Hematopoietic multipotent progenitor cell treated with erythropoietin and hydrocortisone succinate and interleukin-3 and kit ligand, for 17 days (in vitro differentiated cells): Measurements from ENCODE around the gene PCDHB16.
"Not testable (repeated sequence)": the region's sequence is repeated elsewhere in the genome, so short reads cannot be mapped to it uniquely, and the experiment has no call there.

Experiments used
- DNase-seq: peaks from one replicate; pipeline ENCODE4 v3.0.0-alpha.2; 2015; ENCODE audit warnings: low spot score

The PCDHB16 gene

DNA sequence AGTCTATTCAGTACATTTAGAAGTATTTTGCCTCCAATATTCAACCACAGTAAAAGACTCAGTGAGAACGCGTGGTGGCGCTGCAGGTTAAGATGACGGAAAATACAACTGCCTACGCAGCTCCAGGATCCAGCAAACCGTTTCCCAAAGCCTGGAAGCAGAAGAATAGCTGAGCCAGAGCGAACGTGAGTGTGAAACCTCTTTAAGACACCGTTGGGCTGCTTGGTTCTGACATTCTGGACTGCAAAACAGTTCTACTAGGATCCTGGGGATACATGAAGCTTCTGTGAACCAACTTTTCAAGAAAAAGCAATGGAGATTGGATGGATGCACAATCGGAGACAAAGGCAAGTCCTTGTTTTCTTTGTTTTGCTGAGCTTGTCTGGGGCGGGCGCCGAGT, at the start of gene PCDHB16:
TSS of gene PCDHB16 (plus strand) at position 140 of the 400 bp plus-strand sequence. CDS start at position 313, 173 bp downstream.
- DNase-seq, result no peak

DNA sequence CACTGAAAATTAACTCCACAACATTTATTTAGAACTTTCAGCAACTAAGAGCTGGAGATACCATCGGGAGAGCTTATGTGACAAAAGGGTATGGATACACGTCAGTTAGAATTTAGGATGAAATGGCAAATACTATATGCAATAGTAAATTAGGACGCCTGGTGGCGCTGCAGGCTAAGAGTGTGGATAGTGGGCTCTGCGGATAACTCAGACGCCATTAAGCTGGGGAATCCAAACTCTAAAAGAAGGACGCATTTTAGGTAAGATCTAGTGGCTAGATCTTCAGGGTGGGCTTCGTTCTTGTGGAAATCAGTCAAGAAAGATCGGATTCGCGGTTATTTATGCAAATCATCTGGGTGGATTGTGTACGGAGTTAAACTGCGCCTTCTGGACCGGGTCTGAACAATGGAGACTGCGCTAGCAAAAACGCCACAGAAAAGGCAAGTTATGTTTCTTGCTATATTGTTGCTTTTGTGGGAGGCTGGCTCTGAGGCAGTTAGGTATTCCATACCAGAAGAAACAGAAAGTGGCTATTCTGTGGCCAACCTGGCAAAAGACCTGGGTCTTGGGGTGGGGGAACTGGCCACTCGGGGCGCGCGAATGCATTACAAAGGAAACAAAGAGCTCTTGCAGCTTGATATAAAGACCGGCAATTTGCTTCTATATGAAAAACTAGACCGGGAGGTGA, 47.0 kb upstream of the PCDHB16 start, which contains the start of gene PCDHB5:
TSS of gene PCDHB5 (plus strand) at position 177 of the 688 bp plus-strand sequence. CDS start at position 406, 229 bp downstream.
- no peak for DNase-seq

DNA sequence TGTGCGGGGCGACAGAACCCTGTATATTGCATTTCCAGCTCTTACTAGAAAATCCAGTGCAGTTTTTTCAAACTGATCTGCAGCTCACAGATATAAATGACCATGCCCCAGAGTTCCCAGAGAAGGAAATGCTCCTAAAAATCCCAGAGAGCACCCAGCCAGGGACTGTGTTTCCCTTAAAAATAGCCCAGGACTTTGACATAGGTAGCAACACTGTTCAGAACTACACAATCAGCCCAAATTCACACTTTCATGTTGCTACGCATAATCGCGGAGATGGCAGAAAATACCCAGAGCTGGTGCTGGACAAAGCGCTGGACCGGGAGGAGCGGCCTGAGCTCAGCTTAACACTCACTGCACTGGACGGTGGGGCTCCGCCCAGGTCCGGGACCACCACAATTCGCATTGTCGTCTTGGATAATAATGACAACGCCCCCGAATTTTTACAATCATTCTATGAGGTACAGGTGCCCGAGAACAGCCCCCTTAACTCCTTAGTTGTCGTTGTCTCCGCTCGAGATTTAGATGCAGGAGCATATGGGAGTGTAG, 46.4 kb upstream of the PCDHB16 start:
- no peak for DNase-seq

DNA sequence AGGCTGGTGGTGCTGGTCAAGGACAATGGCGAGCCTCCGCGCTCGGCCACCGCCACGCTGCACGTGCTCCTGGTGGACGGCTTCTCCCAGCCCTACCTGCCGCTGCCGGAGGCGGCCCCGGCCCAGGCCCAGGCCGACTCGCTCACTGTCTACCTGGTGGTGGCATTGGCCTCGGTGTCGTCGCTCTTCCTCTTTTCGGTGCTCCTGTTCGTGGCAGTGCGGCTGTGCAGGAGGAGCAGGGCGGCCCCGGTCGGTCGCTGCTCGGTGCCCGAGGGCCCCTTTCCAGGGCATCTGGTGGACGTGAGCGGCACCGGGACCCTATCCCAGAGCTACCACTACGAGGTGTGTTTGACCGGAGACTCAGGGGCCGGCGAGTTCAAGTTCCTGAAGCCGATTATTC, 44.8 kb upstream of the PCDHB16 start:
- not testable (repeated sequence) for DNase-seq

DNA sequence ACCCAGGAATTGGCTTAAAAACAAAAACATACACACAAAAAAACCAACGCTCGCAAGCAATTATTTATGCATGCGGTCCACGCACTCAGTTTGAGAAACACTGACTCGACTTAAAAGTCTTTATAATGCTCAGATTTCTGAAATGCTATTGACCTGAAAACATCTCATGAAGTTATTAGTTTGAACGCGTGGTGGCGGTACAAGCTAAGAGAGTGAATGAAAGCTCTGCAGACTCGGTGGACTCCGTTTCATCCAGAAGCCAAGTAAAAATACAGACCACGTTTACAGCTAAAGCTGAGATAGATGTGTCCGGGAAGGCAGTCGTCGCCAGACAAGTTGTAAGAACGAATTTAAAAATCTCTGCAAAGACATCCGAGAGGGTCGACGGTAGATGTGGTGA, 32.4 kb upstream of the PCDHB16 start, which contains the start of gene PCDHB6:
TSS of gene PCDHB6 (plus strand) at position 246 of the 400 bp plus-strand sequence. CDS start 201 bp downstream, outside the sequence.
- DNase-seq, result no peak

DNA sequence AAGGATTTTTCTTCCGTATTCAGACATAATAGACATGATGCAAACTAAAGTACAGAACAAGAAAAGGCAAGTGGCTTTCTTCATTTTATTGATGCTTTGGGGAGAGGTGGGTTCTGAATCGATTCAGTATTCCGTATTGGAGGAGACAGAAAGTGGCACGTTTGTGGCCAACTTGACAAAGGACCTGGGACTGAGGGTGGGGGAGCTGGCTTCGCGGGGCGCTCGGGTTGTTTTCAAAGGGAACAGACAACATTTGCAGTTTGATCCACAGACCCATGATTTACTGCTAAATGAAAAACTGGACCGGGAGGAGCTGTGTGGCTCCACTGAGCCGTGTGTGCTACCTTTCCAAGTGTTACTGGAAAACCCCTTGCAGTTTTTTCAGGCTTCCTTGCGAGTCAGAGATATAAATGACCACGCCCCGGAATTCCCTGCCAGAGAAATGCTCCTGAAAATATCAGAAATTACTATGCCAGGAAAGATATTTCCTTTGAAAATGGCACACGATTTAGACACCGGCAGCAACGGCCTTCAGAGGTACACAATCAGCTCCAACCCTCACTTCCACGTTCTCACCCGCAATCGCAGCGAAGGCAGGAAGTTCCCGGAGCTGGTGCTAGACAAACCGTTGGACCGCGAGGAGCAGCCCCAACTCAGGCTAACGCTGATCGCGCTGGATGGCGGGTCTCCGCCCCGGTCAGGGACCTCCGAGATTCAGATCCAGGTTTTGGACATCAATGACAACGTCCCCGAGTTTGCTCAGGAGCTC, 31.8 kb upstream of the PCDHB16 start:
- DNase-seq, result no peak

DNA sequence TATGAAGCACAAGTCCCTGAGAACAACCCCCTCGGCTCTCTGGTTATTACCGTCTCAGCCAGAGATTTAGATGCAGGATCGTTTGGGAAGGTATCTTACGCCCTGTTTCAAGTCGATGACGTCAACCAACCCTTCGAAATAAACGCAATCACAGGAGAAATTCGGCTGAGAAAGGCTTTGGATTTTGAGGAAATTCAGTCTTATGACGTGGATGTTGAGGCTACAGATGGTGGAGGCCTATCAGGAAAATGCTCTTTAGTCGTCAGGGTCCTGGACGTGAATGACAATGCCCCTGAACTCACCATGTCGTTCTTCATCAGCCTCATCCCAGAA, 31.2 kb upstream of the PCDHB16 start:
- no peak for DNase-seq

DNA sequence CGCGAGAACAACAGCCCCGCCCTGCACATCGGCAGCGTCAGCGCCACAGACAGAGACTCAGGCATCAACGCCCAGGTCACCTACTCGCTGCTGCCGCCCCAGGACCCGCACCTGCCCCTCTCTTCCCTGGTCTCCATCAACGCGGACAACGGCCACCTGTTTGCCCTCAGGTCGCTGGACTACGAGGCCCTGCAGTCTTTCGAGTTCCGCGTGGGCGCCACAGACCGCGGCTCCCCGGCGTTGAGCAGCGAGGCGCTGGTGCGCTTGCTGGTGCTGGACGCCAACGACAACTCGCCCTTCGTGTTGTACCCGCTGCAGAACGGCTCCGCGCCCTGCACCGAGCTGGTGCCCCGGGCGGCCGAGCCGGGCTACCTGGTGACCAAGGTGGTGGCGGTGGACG, 30.6 kb upstream of the PCDHB16 start:
- DNase-seq, result not testable (repeated sequence)

DNA sequence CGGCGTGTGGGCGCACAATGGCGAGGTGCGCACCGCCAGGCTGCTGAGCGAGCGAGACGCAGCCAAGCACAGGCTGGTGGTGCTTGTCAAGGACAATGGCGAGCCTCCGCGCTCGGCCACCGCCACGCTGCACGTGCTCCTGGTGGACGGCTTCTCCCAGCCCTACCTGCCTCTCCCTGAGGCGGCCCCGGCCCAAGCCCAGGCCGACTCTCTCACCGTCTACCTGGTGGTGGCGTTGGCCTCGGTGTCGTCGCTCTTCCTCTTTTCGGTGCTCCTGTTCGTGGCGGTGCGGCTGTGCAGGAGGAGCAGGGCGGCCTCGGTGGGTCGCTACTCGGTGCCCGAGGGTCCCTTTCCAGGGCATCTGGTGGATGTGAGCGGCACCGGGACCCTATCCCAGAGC, 30.1 kb upstream of the PCDHB16 start:
- not testable (repeated sequence) for DNase-seq

DNA sequence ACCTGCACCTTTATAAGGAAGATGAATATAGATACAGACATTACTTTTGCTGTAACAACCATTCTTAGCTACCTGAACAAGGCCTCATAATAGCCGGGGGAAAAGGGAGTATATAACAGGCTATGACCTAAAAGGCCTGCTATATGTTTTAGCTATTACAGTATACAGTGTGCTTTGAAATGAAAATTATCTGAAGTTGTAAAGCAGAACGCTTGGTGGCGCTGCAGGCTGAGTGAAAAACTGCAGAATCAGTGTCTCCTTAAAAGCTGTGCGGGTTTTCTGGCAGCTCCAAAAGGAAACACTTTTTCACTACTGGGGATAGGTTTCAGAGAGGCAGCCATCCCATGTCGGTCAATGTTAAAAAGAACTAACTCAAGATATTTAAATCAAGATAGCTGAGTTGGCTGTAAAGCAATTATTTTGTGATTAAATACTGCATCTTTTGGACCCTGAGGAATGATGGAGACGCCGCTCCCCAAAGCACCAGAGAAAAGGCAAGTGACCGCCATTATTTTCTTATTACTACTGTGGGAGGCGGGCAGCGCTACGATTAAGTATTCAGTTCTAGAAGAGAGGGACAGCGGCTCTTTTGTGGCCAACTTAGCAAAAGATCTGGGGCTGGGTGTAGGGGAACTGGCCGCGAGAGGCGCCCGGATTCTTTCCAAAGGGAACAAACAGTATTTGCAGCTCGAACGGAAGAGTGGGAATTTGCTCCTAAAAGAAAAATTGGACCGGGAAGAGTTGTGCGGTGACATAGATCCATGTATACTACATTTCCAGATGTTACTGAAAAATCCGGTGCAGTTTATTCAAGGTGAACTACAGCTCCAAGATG, 26.4 kb upstream of the PCDHB16 start:
- DNase-seq, result no peak

DNA sequence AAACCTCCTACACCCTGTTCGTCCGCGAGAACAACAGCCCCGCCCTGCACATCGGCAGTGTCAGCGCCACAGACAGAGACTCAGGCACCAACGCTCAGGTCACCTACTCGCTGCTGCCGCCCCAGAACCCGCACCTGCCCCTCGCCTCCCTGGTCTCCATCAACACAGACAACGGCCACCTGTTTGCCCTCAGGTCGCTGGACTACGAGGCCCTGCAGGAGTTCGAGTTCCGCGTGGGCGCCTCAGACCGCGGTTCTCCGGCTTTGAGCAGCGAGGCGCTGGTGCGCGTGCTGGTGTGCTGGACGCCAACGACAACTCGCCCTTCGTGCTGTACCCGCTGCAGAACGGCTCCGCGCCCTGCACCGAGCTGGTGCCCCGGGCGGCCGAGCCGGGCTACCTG, 24.8 kb upstream of the PCDHB16 start:
- DNase-seq, result not testable (repeated sequence)

DNA sequence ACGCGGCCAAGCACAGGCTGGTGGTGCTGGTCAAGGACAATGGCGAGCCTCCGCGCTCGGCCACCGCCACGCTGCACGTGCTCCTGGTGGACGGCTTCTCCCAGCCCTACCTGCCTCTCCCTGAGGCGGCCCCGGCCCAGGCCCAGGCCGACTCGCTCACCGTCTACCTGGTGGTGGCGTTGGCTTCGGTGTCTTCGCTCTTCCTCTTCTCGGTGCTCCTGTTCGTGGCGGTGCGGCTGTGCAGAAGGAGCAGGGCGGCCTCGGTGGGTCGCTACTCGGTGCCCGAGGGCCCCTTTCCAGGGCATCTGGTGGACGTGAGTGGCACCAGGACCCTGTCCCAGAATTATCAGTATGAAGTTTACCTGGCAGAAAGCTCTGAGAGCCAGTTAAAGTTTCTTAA, 24.3 kb upstream of the PCDHB16 start:
- DNase-seq, result not testable (repeated sequence)

DNA sequence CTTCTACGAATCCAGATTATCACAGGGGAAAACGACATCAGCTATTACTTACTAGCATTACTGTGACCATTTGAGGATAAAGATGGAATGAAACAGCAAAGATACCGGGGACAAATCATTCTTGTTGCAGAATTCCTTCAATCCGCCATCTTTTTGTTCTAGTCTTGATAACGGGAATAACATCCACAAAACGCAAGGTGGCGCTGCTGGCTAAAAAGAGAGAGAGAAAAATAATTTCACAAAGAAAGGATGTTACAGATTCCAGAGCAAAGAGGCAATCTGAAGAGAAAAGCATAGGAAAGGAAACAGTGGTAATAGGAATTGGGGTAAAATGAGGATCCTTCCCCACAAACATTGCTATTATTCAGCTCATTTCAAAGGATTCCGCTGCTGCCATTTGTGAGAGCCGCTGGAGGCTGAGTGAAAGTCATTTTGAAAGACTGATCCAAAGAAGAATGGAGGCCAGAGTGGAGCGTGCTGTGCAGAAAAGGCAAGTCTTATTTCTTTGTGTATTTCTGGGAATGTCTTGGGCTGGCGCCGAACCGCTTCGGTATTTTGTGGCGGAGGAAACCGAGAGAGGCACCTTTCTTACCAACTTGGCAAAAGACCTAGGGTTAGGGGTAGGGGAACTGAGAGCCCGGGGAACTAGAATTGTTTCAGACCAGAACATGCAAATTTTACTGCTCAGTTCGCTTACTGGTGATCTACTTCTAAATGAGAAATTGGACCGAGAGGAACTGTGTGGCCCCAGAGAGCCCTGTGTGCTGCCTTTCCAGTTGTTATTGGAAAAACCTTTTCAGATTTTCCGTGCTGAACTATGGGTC, 9.6 kb upstream of the PCDHB16 start, which contains the start of gene PCDHB7:
TSS of gene PCDHB7 (plus strand) at position 264 of the 824 bp plus-strand sequence. CDS start at position 456, 192 bp downstream.
- no peak for DNase-seq

DNA sequence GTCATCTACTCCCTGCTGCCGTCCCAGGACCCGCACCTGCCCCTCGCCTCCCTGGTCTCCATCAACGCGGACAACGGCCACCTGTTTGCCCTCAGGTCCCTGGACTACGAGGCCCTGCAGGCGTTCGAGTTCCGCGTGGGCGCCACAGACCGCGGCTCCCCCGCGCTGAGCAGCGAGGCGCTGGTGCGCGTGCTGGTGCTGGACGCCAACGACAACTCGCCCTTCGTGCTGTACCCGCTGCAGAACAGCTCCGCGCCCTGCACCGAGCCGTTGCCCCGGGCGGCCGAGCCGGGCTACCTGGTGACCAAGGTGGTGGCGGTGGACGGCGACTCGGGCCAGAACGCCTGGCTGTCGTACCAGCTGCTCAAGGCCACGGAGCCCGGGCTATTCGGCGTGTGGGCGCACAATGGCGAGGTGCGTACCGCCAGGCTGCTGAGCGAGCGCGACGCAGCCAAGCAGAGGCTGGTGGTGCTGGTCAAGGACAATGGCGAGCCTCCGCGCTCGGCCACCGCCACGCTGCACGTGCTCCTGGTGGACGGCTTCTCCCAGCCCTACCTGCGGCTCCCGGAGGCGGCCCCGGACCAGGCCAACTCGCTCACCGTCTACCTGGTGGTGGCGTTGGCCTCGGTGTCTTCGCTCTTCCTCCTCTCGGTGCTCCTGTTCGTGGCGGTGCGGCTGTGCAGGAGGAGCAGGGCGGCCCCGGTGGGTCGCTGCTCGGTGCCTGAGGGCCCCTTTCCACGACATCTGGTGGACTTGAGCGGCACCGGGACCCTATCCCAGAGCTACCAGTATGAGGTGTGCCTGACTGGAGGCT, 7.7 kb upstream of the PCDHB16 start:
- DNase-seq, result not testable (repeated sequence)

DNA sequence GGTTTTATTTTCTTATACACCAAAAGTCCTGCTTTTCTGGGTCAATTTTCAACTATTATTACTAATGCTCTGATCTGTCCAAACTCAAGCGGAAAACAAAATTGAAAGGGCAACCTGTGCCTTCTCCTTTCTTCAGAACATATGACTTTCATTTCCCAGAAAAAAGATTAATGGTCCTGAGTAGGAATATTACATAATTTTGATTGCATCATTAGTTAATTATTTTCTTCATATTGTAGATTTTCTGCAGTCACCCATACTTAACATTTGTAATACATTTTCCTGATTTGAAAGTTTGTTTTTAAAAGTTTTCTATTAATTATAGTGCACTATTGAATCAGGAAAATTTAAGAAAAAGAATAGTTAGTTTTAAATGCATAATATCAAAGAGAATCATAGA, 6.3 kb upstream of the PCDHB16 start:
- no peak for DNase-seq

DNA sequence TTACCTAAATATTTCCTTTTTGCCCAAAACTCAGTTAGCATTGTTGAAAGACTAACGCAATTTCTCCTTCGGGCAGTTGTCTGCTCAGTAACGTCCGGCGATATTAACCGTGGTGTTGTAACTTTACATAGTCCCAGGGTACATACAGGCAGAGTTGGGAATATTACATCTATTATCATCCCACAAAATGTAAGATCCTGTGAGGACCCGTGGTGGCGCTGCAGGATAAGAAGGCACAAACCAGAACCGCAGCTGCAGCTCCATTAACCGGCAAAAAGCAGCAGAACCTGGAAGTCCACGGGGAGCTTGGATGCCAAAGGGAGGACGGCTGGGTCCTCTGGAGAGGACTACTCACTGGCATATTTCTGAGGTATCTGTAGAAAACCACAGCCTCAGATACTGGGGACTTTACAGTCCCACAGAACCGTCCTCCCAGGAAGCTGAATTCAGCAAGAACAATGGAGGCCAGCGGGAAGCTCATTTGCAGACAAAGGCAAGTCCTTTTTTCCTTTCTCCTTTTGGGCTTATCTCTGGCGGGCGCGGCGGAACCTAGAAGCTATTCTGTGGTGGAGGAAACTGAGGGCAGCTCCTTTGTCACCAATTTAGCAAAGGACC, 4.5 kb upstream of the PCDHB16 start, which contains the start of gene PCDHB8:
TSS of gene PCDHB8 (plus strand) at position 214 of the 615 bp plus-strand sequence. CDS start at position 459, 245 bp downstream.
- not testable (repeated sequence) for DNase-seq

DNA sequence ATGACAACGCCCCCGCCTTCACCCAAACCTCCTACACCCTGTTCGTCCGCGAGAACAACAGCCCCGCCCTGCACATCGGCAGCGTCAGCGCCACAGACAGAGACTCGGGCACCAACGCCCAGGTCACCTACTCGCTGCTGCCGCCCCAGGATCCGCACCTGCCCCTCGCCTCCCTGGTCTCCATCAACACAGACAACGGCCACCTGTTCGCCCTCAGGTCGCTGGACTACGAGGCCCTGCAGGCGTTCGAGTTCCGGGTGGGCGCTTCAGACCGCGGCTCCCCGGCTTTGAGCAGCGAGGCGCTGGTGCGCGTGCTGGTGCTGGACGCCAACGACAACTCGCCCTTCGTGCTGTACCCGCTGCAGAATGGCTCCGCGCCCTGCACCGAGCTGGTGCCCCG, 2.8 kb upstream of the PCDHB16 start:
- DNase-seq, result not testable (repeated sequence)

DNA sequence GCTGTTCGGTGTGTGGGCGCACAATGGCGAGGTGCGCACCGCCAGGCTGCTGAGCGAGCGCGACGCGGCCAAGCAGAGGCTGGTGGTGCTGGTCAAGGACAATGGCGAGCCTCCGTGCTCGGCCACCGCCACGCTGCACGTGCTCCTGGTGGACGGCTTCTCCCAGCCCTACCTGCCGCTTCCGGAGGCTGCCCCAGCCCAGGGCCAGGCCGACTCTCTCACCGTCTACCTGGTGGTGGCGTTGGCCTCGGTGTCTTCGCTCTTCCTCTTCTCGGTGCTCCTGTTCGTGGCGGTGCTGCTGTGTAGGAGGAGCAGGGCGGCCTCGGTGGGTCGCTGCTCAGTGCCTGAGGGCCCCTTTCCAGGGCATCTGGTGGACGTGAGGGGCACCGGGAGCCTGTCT, 2.3 kb upstream of the PCDHB16 start:
- DNase-seq, result not testable (repeated sequence)

DNA sequence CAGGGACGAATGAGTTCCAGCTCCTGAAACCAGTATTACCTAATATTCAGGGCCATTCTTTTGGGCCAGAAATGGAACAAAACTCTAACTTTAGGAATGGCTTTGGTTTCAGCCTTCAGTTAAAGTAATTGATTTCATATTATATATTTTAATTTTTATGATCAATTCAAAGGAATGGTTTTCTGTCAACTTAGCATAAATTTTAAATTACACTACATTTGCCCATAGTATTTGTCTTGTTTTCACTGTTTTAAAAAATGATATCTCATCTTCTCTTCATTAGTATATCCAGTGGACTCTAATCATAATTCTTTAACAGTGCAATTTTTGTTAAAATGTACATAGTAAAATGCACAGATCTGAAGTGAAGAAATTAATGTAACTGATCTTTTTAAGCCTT, 1.9 kb upstream of the PCDHB16 start:
- no peak for DNase-seq
